Measurements from ENCODE around the gene BMPR1A. TPM values are rescaled to one million over a fixed set of nuclear protein-coding genes. Genes with fewer than 3 reads are reported as not detected.

Gene BMPR1A
- total and polyA plus RNA-seq, 2 of the 13 experiments (the other 11 are each of a cell fraction or from before 2014, with no cell fraction given), result 17.8 to 44.2 TPM

DNA sequence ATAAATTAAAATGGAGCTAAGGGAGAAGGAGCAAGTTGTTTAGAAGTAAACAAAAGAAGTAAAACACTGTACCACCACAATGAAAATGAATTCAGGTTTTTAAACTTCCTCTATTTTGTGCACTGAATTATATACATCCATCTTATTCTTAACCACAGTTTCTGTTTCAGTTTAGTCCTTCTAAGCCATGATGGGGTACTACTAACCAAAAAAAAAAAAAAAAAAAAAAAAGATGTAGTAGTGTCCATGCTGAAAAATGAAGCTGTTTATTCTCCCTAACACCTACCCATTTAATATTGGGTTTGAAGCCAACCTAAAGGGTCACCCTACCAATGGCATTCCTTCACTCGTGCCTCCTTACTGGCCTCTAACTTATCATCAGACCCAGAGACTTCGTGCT lies 3.4 kb upstream of the BMPR1A start (continued):
- TF ChIP-seq ZNF713 (CRISPR knock-in tag; IDR thresholded peaks at IDR 0.05) (no peak), SALL1 (CRISPR knock-in tag; IDR thresholded peaks at IDR 0.05) (no peak)
- TF ChIP-seq, protein P1, sequence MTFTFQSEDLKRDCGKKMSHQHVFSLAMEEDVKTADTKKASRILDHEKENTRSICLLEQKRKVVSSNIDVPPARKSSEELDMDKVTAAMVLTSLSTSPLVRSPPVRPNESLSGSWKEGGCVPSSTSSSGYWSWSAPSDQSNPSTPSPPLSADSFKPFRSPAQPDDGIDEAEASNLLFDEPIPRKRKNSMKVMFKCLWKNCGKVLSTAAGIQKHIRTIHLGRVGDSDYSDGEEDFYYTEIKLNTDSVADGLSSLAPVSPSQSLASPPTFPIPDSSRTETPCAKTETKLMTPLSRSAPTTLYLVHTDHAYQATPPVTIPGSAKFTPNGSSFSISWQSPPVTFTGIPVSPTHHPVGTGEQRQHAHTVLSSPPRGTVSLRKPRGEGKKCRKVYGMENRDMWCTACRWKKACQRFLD (CRISPR knock-in tag; IDR thresholded peaks at IDR 0.05; ENCODE audit: borderline replicate concordance), result no peak

DNA sequence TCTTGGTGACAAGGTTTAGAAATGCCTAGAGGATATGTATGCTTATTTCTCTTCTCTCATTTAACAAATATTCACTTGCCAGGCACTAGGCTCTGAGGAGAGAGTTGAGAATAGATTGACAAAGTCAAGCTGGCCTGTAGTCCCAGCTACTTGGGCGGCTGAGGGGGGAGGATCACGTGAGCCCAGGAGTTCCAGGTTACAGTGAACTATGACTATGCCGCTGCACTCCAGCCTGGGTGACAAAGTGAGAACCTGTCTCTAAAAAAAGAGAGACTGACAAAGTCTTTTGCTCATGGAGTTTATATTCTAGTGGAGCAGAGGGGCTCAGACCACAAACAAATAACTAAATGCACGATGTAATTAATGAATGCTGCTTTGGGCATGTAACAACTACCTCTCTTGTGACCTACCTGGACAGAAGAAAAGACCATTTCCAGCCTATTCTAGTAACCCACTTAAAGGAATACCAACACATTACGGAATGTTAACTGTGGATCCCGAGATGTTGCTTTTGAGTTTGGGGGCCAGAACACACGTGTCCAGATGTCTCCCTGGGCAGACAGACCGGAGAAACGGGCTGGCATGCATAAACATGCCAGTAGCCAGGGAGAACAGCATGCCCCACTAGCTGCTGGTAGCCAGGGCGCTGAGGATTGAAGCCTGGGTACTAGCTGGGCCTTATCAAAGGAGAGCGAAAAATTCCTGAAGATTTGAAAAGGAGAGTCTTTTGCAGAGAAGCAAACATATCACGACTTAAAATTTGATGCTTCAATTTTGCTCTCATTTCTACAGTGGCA lies 2.6 kb upstream of the BMPR1A start:
- TF ChIP-seq BHLHE40 (IDR thresholded peaks at IDR 0.05; ENCODE audit: low read length), result peak; percentile 79
- no peak for TF ChIP-seq THYN1 (CRISPR knock-in tag; IDR thresholded peaks at IDR 0.05; ENCODE audit: borderline replicate concordance, low read depth)
- TF ChIP-seq, protein P2, sequence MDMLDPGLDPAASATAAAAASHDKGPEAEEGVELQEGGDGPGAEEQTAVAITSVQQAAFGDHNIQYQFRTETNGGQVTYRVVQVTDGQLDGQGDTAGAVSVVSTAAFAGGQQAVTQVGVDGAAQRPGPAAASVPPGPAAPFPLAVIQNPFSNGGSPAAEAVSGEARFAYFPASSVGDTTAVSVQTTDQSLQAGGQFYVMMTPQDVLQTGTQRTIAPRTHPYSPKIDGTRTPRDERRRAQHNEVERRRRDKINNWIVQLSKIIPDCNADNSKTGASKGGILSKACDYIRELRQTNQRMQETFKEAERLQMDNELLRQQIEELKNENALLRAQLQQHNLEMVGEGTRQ (IDR thresholded peaks at IDR 0.05; ENCODE audit: low read depth, low read length), result peak; percentile 23; the same call in 1 of the 2 replicates
- TF ChIP-seq, protein P2 (CRISPR knock-in tag; IDR thresholded peaks at IDR 0.05; ENCODE audit: borderline replicate concordance), result peak; percentile 42; the same call in 1 of the 2 replicates
- Histone ChIP-seq H4K20me1 (ENCODE audit: insufficient read depth, low read length) (peaks cover 7% of the 10 kb centered on the region), H3K27me3 (ENCODE audit: control insufficient read depth in 1 of 2, insufficient read depth in 2 of 2, low read length in 2 of 2) (no peaks in the 10 kb centered on the region; a peak in 1 of 5 replicates), H3K9ac (ENCODE audit: insufficient read depth, low read depth, low read length) (no peak overlapping the region), H3K4me1 (ENCODE audit: insufficient read depth, low read length) (peaks cover 30% of the 10 kb centered on the region), H3K9me3 (ENCODE audit: low read length) (no peaks in the 10 kb centered on the region), H3K27ac (ENCODE audit: extremely low read length, insufficient read depth, low read length) (no peak overlapping the region), H3K79me2 (ENCODE audit: insufficient read depth, low read length) (peaks cover 23% of the 10 kb centered on the region), H3K4me3 (replicated peaks in 1 of 3; ENCODE audit: insufficient read depth in 1 of 3, low read depth in 2 of 3, low read length in 3 of 3) (no peak overlapping the region), H3K36me3 (replicated peaks in 1 of 2; ENCODE audit: control insufficient read depth in 1 of 2, insufficient read depth in 2 of 2, low read length in 2 of 2) (no peaks in the 10 kb centered on the region), H3K4me2 (ENCODE audit: low read depth, low read length) (peak overlapping the region; percentile 28), H2AFZ (ENCODE audit: low read length) (no peak overlapping the region)
- ChIA-PET POLR2A (no interaction called here), CTCF (ENCODE audit: low intra/inter-chr PET ratio, low total read pairs) (no interaction called here)
- intact Hi-C loops (cut with micrococcal nuclease; ENCODE audit: unreplicated experiment), result no loop called here
- ATAC-seq (no peak), DNase-seq (ENCODE audit: low spot score) (no peak), FAIRE-seq (no peak)
- in situ Hi-C loops (cut with HindIII; ENCODE audit: extremely low pct_ligation_motif_present, low pct_unique_long_range_greater_than_20kb), result no loop called here
- BruUV-seq (replicated peaks), result no TSS peak
- 76% methylated on average over 12 of the region's 12 CpGs for WGBS (ENCODE audit: low lambda C conversion rate)

Data from HepG2 (cell line).